Body of pancreas (tissue), 4 donors: ENCODE measurements around the gene SMIM30.

Experiments
- POLR2A ChIP-seq, 3 donors: fragments of 450-650 bp; IDR thresholded peaks; one replicate each; pipeline ENCODE4 v1.6.1; 2016; ENCODE audit warnings: antibody characterized with exemption in 3 of 3, mild to moderate bottlenecking in 2 of 3
- TF ChIP-seq, protein P1 (sequence below), 7 experiments: fragments of 450-650 bp in 4 of 7; fragments of 200-600 bp in 3 of 7; sonication (generic) in 3 of 7; IDR thresholded peaks; one replicate each; pipeline ENCODE4 v1.5.1; 2016 to 2019; ENCODE audit warnings: antibody characterized with exemption in 7 of 7

DNA sequence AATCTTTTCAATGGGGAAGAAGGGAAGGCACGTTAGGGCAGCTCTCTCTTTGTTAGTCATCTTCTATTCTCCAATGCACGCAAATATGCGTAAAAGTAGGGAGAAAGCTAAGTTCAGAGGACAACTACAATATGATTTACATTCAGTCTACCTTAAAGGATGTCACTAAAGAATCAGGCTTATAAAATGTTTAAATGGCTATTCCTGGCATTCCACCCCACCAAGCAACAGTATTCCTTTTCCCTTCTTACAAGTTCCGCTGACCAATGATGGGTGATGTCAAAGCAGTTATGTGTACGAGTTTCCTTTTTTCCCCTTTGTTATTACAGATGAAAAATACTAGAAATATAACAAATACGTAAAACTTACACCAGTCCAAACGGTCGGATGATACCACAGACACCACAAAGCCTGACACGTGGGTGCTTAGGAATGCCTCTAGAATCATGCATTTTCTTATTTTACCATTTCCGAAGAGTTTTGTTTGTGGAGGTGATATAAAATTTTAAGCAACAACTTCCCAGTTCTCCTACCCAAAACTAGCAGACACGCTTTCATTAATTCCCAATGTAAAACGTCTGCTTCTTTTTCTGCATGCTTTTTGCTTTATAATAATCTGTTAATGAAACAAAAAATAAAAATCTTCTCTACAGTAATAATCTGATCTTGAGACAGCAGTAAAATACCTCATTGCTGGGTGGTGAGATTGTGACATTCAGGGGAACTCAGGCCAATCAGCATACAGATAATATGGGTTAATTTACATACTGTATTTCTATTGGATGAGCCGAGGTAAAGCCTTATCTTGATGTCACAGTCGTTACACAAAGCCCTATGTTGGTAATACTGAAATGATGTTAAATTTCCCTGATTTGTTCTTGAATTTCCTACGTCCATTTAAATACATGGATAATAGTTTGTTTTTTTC, 31.0 kb downstream of the SMIM30 start:
- no peak for TF ChIP-seq POLR2A (IDR thresholded peaks at IDR 0.05)
- TF ChIP-seq, protein P1, sequence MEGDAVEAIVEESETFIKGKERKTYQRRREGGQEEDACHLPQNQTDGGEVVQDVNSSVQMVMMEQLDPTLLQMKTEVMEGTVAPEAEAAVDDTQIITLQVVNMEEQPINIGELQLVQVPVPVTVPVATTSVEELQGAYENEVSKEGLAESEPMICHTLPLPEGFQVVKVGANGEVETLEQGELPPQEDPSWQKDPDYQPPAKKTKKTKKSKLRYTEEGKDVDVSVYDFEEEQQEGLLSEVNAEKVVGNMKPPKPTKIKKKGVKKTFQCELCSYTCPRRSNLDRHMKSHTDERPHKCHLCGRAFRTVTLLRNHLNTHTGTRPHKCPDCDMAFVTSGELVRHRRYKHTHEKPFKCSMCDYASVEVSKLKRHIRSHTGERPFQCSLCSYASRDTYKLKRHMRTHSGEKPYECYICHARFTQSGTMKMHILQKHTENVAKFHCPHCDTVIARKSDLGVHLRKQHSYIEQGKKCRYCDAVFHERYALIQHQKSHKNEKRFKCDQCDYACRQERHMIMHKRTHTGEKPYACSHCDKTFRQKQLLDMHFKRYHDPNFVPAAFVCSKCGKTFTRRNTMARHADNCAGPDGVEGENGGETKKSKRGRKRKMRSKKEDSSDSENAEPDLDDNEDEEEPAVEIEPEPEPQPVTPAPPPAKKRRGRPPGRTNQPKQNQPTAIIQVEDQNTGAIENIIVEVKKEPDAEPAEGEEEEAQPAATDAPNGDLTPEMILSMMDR (IDR thresholded peaks at IDR 0.05) = no peak
